Stimulated activated CD8-positive, alpha-beta memory T cell treated with anti-CD3 and anti-CD28 coated beads, Interleukin-4, amount 100 ng/mL, for 4 hours (primary cell): Measurements from ENCODE around the gene MSRB2.

Experiments
- DNase-seq, 2 donors: peaks; one replicate each; pipeline ENCODE4 v3.0.0-alpha.2; 2020; ENCODE audit warnings: low read depth in 2 of 2, low spot score in 1 of 2

Gene MSRB2

DNA sequence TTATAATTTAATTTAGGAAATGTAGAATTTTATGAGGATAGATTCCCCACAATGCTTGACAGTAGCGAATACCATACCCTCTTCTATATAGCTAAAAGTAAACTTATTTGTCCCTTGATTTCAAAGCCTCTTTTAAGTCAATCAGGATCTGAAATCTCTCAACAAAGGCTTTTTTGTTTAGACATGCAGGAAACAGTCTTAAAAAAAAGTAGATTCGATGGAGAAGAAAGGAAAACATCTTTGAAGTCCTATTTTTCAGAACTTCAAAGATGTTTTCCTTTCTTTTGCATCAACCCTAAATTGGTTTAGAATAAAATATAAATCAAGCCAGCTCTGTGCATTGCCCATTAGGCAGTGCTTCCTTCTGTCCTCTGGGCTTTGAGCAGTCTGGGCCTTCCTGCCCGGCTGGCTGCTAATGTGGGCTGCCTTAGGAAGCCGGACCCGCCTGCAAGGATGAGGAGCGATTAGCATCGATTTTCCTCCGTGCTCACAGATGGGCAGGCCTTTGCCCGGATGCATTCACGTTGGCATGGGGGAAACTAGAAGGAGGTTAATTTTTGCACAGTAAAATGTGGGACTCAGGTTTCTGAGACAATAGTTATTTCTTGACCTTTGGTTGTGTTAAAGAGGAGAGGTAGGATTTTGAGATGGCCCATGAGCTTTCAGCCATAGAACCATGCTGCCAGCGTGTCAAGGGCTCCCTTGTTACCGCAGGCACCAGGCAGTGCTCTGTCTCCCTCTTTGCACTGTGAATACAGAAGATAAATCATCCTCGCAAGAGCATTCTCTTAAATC is 15.5 kb downstream of the MSRB2 start:
- DNase-seq, result no peak

DNA sequence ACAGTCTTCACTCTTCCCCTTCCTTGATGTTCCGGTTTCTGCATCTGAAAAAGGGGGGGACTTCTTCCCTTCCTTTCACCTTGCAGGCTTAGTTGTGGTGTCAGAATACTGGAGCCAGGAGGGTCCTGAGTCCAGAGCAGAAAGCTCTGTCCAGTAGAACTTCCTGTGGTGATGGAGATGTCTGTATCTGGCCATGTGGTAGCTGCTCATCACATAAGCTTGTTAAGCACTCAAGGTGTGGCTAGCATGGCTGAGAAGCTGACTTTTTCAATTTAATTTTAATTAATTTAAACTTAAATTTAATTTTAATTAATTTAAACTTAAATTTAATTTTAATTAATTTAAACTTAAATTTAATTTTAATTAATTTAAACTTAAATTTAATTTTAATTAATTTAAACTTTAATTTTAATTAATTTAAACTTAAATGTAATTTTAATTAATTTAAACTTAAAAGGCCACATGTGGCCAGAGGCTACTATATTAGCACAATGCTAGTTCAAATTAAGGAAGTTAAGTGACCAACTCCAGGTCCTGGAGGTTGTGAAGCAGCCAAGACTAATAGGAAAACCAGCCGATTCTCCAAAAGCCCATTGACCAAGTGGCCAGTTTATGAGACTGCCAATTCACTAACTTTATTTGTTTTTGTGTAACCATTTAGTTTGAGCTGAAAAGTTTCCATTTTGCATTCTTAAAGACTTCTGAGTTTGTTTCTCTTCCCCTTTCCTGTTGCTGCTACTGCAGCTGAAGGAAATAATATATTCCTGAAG is 16.3 kb downstream of the MSRB2 start:
- no peak for DNase-seq

DNA sequence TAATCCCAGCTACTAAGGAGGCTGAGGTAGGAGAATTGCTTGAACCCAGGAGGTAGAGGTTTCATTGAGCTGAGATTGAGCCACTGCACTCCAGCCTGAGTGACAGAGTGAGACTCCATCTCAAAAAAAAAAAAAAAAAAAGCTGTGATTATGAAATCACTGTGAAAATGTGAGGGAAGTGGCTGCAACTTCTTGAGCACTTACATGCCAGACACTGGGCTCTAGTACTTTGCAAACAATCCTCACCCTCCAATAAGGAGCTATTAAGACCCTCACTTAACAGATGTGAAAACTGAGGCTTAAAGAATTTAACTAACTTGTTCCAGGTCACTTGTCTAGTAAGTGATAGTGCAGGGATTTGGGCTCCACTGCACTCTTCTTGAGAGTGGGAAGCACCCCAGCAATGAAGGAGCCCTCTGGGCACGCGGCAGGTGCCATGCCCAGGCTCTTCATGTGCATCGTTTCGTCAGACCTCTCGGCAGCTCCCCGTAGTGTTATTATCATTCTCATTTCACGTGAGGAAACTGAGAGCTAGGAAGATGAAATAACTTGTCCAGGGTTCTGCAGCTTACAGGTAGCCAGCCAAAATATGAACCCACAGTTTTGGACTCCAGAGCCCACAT is 19.0 kb downstream of the MSRB2 start:
- DNase-seq, result no peak

DNA sequence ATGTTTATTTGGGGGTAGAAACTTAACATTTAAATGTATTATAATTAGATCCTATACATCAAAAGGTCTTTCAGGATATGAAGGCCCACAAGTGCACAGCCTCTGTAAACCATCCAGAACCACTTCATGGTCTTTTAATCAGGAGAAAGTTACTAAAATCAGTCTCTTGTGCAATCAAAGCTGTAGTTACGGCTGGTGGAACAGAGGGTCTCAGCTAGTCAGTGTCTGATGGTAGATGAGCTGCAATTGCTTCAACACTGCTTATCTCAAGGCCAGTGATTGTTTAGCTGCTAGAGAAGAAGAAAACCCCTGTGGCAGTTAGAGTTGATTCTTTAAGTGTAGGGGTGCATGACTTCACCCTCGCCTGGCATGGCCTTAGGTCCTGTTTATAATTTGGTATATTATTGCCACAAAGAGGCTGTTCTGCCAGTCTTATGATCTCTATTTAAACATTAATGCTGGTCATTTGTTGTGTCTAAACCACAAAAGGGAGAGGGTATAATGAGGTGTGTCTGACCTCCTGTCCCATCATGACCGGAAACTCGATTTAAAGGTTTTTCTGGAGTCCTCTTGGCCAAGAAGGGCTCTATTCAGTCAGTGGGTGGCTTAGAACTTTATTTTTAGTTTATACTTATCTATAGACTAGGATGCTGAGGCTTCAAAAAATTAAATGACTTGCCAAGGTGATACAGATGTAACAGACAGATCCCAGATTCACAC is 21.3 kb downstream of the MSRB2 start:
- no peak for DNase-seq

DNA sequence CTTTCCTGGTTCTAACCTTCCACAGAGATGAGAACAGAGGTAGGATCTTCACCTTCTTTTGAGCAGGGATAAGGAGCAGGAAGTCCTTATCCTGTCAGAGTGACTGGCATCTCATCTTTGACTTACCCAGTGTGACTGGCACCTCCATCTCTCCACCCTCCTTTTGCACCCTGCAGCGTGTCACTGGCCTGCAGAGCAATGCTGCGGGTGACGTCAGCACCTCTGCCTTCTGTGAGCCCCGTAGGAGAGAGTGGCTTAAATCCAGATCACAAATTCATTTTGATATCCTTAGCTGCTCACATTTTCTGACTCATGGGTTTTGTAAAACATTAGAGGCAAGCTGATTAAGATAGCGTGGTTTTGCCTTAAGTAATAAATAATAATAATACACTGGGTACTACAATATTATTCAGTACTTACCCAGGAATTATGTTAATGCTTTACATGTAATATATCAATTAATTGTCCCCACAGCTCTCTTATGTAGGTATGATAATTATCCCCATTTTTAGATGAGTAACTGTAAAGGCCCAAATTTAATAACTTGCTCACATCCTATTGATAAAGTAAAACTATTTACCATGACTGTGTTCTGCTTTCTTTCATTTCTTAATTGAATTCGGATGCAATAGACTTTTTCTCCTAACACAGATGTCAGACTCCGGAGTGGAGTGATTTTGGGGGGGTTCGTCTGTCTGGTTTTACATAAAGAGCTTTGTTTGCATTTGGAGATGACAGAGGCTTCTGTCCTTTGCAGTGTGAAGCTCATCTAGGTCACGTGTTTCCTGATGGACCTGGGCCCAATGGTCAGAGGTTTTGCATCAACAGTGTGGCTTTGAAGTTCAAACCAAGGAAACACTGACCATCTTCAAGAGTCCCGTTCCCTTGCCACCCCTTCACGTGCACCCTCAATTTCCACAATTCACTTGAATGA is 24.9 kb downstream of the MSRB2 start:
- DNase-seq, result no peak

DNA sequence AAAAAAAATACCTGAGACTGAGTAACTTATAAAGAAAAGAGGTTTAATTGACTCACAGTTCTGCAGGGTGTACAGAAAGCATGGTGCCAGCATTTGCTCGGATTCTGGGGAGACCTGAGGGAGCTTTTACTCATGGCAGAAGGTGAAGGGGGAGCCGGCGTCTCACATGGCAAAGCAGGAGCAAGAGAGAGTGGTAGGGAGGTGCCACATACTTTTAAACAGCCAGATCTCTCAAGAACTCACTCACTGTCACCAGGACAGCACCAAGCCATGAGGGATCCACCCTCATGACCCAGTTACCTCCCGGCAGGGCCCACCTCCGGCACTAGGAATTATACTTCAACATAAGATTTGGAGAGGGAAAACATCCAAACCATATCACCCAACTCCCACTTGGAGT is 25.8 kb downstream of the MSRB2 start:
- DNase-seq, result no peak

DNA sequence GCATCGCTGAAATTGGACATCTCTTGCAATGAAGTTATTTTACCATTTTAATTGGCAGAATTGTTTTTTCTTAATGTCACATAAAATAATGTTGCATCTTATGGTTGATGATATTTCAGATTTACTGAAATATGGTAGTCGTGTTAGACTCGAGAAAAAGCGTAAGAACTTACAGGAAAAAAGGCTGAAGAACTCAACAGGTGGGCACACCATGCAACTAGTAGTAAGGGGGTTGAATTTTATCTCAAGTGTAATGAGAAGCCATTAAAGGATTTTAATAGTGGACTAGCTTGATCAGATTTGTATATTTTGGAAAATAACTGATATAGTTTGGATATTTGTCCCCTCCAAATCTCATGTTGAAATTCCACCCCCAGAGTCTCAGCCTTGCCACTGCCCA is 41.1 kb downstream of the MSRB2 start:
- no peak for DNase-seq

DNA sequence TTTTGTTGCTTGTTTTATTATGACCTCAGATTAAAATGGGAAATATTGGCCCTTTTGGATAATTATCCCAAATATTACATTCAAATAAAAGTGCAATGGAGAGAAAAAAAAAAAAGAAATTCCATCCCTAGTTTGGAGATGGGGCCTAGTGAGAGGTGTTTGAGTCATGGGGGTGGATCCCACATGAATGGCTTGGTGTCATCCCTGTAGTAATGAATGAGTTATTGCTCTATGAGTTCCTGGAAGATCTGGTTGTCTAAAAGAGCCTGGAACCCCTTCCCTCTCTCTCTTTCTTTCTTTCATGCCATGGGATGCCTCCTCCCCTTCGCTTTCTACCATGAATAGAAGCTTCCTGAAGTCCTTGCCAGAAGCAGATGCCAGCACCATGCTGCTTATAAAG is 44.3 kb downstream of the MSRB2 start:
- DNase-seq, result no peak

DNA sequence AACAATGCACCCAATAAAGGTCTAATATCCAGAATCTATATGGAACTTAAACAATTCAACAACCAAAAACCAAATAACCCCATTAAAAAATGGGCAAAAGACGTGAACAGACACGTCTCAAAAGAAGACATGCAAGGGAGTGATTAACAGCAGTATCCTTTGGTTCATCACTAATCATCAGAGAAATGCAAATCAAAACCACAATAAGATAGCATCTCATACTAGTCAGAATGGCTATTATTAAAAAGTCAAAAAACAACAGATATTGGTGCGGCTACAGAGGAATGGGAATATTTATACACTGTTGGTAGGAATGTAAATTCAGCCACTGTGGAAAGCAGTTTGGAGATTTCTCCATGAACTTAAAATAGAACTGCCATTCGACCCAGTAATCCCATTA is 46.6 kb downstream of the MSRB2 start:
- DNase-seq, result no peak

DNA sequence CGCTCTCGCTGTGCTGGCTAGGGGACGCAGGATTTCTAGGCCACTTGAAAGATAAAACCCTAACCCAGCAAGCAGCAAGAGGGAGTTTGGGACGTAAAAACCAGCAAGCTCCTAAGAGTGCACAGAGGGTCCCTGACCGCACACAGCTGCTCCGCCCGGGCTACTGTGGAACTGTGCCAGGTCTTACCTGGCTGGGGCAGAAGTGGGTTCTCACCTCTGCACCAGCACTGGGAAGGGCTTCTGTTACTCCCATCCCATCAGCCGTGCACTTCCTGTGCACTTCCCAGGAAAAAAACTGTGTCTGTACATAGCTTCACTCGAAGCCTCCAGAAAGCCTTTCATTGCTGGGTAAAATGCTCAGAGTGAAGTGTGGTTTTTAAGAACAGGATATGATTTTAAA is 50.9 kb downstream of the MSRB2 start:
- no peak for DNase-seq

DNA sequence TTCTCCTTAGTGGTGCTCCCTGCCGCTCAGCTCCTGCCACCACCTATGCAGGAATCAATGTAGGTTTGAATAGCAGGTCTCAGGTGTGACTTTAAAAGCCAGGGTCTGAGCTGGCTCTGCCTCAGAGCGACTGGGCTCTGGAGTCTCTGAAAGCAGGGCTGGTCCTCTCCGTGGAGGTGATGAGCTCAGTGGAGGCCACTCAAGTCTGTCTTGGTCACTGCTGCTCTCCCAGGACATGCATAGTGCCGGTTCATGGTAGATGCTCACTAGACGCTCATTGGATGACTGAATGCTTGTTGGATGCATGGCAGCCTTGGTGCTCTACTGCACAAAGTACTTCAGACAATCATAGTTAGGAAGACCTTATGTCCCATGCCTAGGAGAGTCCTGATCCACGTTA is 51.7 kb downstream of the MSRB2 start:
- DNase-seq, result no peak

DNA sequence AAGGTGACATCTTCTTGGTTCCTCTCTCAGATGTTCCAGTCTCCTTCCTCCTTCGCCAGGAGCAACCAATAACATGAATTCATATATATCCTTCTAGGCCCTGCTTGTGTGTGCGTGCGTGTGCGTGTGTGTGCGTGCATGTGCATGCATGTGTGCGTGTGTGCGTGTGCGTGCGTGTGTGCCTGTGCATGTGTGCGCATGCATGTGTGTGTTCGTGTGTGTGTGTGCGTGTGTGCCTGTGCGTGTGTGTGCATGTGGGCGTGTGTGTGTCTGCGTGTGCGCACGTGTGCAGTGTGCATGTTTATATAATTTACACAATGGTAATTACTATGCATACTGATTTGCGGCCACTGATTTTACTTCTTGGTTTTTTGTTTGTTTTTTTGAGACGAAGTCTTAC is 52.8 kb downstream of the MSRB2 start:
- DNase-seq, result no peak

DNA sequence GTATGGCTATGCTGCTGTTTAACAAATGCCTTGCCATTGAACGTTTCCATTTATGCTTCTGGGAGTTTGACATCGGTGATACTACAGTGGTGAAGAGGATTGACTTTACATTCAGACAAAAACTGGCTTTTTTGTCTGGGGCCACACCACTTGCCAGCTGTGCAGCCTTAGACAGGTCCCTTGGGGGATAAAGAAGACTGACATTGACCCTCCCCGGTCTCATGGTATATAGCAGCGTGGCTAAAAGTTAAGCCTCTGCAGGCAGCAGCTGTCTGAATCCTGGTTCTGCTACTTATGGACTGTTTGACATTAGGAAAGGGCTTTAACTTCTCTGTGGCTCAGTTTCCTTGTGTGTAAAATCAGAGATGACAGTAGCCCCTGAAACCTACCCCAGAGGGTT is 54.7 kb downstream of the MSRB2 start:
- no peak for DNase-seq

DNA sequence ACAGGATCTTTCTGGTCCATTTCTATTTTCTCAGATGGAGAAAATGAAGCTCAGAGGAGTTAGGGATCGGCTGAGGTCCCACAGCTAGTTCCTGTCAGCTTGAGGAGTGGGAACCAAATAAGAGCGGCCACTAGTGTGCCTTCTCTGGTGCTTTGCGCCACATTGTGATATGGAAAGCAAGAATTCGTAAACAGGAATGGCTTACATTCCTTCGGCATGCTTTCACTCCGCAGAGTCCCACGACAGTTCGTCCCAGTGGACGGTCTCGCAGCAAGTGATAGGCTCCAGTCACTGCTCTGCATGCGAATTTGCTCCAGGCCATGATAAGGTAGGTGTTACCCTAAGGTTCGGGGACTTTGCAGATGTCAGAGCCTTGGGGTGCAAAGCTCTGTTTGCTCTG is 55.2 kb downstream of the MSRB2 start:
- DNase-seq, result no peak

DNA sequence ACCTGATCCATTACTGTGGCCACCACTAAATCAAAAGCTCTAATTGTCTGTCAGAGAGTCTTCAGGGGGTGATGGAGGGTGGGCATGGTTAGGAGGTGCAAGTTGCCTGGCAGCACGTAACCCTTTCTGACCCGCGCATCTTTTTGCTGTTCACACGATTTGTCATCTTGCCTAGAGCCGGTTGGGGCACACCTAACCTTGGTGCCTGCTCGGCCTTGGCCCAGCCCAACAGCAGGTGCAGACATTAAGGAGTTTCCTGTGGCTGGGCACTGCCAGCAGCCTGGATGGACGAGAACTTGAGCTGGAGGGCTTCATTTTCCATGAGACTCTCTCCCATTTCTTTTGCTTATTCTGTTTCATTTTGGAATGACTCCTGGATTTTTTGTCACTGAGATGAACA is 55.7 kb downstream of the MSRB2 start:
- no peak for DNase-seq

DNA sequence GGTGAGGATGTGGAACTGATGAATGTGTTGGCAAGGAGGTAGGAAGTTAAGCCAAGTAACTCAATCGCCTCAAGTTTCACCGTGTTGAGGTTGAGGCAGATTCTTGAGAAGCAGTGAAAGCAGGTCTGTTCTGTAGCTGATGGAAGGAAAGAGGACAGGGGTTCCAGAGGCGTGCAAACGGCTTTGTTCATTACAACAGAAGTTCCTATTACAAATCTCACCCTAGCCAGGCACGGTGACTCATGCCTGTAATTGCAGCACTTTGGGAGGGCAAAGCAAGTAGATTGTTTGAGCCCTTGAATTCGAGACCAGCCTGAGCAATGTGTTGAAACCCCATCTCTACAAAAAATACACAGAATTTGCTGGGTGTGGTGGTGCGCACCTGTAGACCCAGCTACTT is 59.8 kb downstream of the MSRB2 start:
- no peak for DNase-seq

DNA sequence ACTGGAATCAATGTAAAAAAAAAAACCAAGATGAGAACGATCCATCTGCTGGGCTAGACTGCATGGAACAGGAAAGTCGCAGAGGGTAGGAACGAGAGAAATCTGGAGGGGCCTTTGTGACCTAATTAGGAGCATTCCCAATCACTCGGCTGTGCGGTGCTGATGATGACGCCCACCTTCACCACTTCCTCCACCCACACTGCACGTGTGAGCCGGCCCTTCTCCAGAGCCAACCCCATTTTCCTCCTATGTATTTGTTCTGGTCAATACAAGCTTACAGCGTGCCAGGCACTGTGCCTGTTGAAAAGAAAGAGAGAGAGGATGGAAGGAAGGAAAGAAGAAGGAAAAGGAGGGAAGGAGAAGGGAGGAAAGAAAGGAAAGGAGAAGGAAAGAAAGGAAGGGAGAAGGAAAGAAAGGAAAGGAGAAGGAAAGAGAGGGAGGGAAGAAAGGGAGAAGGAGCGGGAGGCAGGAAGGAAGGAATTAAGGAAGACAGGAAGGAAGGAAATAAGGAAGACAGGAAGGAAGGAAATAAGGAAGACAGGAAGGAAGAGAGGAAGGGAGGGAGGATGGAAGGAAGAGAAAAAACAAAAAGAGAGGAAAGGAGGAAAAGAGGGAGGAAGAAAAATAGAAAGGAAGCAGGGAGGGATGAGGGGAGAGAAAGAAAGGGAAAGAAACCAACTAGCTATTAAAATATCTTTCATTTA is 61.2 kb downstream of the MSRB2 start:
- DNase-seq, result no peak

DNA sequence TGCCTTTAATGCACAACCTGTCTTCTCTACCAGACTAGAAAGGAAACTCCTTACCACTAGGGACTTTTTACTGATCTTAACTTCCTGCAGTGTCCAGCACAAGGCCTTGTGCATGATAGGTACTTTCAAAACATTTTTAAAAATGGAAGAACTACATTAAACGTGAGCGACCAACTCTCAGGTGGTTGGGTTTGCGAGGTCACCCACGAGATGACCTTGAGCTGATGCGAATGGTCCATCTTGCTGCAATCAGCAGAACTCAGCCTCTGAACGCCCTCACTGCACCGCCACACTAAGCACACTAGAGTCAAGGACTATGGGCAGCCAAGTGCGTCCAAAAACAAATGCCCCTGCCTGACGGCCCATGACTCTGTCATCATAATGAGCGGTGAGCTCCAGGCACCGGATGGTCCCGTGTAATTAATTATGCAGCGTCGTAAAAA is 61.9 kb downstream of the MSRB2 start:
- DNase-seq, result no peak

DNA sequence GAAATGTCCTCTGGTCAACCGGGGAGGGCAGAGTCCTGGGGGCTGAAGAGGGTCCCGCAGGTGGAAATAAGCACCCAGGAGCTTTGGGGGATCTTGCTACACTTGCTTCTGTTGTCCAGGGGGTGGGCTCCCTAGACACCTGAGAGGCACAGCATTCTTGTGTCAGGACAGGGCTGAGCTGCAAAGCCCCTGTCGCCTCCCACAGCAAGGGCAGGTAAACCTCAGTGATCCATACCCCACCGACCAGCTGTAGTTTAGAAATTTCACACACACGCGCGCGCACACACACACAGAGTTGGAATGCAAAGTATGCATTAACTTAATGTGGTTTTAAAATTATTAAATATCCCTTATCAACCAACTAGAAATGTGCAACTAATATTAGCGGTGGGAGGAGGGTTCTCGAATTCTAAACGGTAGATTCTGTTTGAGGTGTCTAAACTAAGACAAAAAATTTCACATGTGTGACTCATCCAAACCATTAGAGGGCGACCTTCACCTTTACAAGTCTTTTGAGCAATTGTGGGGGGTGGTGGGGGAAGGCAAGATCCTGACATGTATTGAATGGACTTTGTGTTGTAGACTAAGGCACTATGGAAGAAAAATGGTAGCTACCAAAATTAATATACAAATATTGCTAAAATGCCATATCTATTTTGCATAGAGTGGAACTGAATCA is 62.5 kb downstream of the MSRB2 start:
- no peak for DNase-seq
